Measurements from ENCODE around the gene NR2C2. TPM values are rescaled to one million over a fixed set of nuclear protein-coding genes. Genes with fewer than 3 reads are reported as not detected.

Gene NR2C2
- total and polyA plus RNA-seq, 9 of the 15 experiments (the other 6 are each of a cell fraction or from before 2014, with no cell fraction given) = 6.1 to 33.0 (median 14.6) TPM

- TF ChIP-seq RREB1 (CRISPR knock-in tag; IDR thresholded peaks at IDR 0.05) (peak; percentile 81; the same call in 1 of the 2 replicates), ELF1 (tag; IDR thresholded peaks at IDR 0.05) (peak; percentile 75), UBTF (IDR thresholded peaks at IDR 0.05; ENCODE audit: borderline replicate concordance in 1 of 2, low read depth in 2 of 2, low read length in 2 of 2) (peak; percentile 48 to 87; a peak in 3 of 4 replicates), SMARCC2 (IDR thresholded peaks at IDR 0.05; ENCODE audit: low read depth) (0 out of 2 replicates have a peak, but pooled peaks have one; percentile 26), ZNF311 (CRISPR knock-in tag; IDR thresholded peaks at IDR 0.05) (no peak), MYC (IDR thresholded peaks at IDR 0.05; ENCODE audit: low read depth, low read length) (peak; percentile 71), MYC (CRISPR knock-in tag; IDR thresholded peaks at IDR 0.05; ENCODE audit: borderline replicate concordance, low read depth) (no peak), NCOA6 (IDR thresholded peaks at IDR 0.05) (peak; percentile 49; the same call in 1 of the 2 replicates), CXXC5 (CRISPR knock-in tag; IDR thresholded peaks at IDR 0.05) (peak; percentile 99), JUND (IDR thresholded peaks at IDR 0.05; ENCODE audit: borderline replicate concordance, low read depth, low read length) (0 out of 2 replicates have a peak, but pooled peaks have one; percentile 3), JUND (tag; IDR thresholded peaks at IDR 0.05; ENCODE audit: borderline replicate concordance, low read depth, low read length) (no peak), AFF1 (IDR thresholded peaks at IDR 0.05; ENCODE audit: low read depth in 1 of 2, partially characterized antibody in 2 of 2) (peak in 1 of 2 experiments; percentile 52), NBN (IDR thresholded peaks at IDR 0.05; ENCODE audit: low read depth) (no peak), ZSCAN29 (IDR thresholded peaks at IDR 0.05) (peak; percentile 39; the same call in 1 of the 2 replicates)
Measured at GRCh38 chr3:14947100-14947885, at the start of gene NR2C2 (continued).
